ENCODE measurements around the gene RPS6KA4. TPM values are rescaled to one million over a fixed set of nuclear protein-coding genes. Genes with fewer than 3 reads are reported as not detected.

Gene RPS6KA4
- total RNA-seq, 1 donor: 72.1 TPM

GRCh38 chr11:64361659-64362058 is 2.7 kb downstream of the RPS6KA4 start:
- no peak for DNase-seq (ENCODE audit: low read depth)
- TF ChIP-seq CTCF (IDR thresholded peaks at IDR 0.05; ENCODE audit: insufficient read depth, low read length): no peak
- H3K4me3 ChIP-seq (ENCODE audit: low read depth, low read length): no peak overlapping the region

- no peak overlapping the region for H3K4me3 ChIP-seq (ENCODE audit: low read depth, low read length)
- TF ChIP-seq CTCF (IDR thresholded peaks at IDR 0.05; ENCODE audit: insufficient read depth, low read length): no peak
- DNase-seq (ENCODE audit: low read depth): no peak
Observed at GRCh38 chr11:64362339-64362738, 3.4 kb downstream of the RPS6KA4 start.

GRCh38 chr11:64364435-64364834 is 5.5 kb downstream of the RPS6KA4 start:
- no peak for DNase-seq (ENCODE audit: low read depth)
- no peak overlapping the region for H3K4me3 ChIP-seq (ENCODE audit: low read depth, low read length)
- TF ChIP-seq CTCF (IDR thresholded peaks at IDR 0.05; ENCODE audit: insufficient read depth, low read length): no peak

GRCh38 chr11:64364911-64365310 is 5.9 kb downstream of the RPS6KA4 start:
- DNase-seq (ENCODE audit: low read depth): no peak
- H3K4me3 ChIP-seq (ENCODE audit: low read depth, low read length): no peak overlapping the region
- no peak for TF ChIP-seq CTCF (IDR thresholded peaks at IDR 0.05; ENCODE audit: insufficient read depth, low read length)

GRCh38 chr11:64366751-64367150 is 7.8 kb downstream of the RPS6KA4 start:
- no peak for TF ChIP-seq CTCF (IDR thresholded peaks at IDR 0.05; ENCODE audit: insufficient read depth, low read length)
- H3K4me3 ChIP-seq (ENCODE audit: low read depth, low read length): no peak overlapping the region
- DNase-seq (ENCODE audit: low read depth): no peak

GRCh38 chr11:64367931-64368672 is 9.1 kb downstream of the RPS6KA4 start:
- H3K4me3 ChIP-seq (ENCODE audit: low read depth, low read length): no peak overlapping the region
- no peak for DNase-seq (ENCODE audit: low read depth)
- no peak for TF ChIP-seq CTCF (IDR thresholded peaks at IDR 0.05; ENCODE audit: insufficient read depth, low read length)

GRCh38 chr11:64368673-64369074 is 9.7 kb downstream of the RPS6KA4 start:
- no peak overlapping the region for H3K4me3 ChIP-seq (ENCODE audit: low read depth, low read length)
- no peak for TF ChIP-seq CTCF (IDR thresholded peaks at IDR 0.05; ENCODE audit: insufficient read depth, low read length)
- DNase-seq (ENCODE audit: low read depth): no peak

All from fibroblast of the aortic adventitia (primary cell).